SKM-1 treated with dmso at 0.1 percent for 144 hours (cell line): ENCODE data around the gene CLCNKB.
"Not testable (repeated sequence)": the region's sequence is repeated elsewhere in the genome, so short reads cannot be mapped to it uniquely, and the experiment has no call there.

Source experiments
- DNase-seq: peaks from one replicate; lab custom pipeline; 2025; ENCODE audit not compliant: unreplicated experiment; lab: John Stamatoyannopoulos, UW

The CLCNKB gene

DNA sequence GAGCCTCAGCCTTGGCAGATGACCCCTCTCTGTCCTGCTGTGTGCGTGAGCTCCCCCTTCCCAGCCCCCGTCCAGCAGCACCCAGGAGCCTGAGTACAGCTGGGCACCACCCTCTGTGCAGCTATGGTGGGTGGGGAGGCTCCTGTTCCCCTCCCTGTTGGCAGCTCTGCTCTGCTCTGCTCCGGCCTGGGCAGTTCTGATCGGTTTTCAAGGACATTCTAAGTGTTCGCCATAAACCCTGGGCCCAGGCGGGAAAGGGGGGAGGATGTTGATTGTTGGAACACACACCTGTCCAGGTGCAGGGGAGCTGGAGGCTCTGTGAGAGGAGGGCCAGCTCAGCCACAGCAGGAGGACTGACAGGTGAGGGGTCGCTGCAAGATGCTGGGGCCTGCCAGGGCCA lies at the start of gene CLCNKB:
Gene CLCNKB, plus strand, starts transcription at position 262 of the 400 bp plus-strand sequence. CDS start 711 bp downstream, outside the sequence.
- DNase-seq: no peak

DNA sequence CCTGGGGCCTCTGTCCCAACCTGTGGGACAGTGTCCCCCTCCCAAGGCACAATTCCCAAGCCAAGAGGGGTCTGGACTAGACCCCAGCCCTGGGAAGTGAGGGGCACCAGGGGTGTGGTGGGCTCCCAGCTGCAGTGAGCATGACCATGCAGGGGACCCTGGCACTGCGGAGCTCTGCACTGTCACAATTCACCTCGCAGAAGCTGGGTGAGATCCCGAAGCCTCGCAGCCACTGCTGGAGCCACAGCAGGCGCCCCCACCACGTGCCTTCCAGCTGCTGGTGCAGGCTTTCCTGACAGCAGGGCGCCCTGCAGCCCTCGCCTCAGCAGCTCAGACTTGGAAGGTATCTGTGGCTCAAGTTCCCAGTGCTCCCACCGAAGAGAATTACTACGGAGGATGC lies 49.5 kb upstream of the CLCNKB start:
- DNase-seq: no peak

DNA sequence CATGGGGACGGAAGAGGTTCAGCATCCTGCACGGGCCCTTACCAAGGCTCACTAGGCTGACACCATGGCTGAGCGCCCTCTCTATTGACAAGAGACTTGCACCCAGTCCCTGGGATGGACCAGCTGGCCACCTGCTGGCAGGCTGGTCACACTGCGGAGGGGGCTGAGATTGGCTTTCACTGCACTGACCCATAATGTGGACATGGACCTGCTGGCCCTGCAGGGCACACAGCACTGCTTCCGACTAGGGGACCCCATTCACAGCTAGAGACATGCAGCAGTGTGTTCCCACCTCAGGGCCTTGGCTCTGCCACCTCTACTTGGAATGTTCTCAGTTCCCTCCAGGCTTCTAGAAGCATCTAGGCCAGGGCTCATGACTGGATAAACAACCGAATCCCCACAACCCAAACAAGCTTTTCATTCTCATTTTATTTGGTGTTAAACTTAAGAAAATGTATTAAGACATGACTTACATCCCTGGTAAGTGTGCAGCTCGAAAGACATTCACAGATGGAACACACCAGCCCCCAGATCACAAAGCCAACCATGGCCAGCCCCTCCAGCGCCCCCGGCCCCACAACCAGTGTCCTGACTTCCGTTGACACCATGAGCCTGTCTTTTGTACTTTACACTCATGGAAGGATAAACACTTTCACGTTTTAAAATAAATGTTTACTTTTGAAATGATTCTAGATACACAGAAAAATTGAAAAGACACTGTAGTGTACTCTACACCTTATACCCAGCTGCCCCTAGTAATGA lies 48.8 kb upstream of the CLCNKB start:
- DNase-seq: peak; percentile 6

DNA sequence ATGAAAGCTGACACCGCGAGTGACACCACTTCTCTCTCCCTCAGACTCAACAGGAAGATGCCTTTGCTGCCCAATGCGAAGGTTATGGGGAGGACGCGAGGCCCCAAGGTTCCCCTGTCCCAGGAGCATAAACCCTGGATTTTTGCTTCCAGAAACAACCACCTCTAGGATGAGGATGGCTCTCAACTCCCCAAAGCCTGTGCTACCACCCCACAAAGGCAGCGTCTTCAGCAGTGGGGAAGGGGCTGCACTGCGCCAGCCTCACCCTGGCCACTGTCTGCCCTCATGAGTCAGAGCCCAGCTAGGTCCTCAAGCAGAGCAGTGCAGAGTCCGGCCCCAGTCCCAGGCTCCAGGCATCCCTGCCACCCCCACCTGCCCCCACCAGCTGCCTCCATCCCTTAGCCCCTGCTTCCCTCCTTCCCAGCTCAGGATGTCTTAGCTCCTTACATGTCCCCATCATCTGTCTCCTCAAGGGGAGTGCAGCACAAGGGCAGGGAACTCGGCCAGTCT lies 46.5 kb upstream of the CLCNKB start:
- no peak for DNase-seq

DNA sequence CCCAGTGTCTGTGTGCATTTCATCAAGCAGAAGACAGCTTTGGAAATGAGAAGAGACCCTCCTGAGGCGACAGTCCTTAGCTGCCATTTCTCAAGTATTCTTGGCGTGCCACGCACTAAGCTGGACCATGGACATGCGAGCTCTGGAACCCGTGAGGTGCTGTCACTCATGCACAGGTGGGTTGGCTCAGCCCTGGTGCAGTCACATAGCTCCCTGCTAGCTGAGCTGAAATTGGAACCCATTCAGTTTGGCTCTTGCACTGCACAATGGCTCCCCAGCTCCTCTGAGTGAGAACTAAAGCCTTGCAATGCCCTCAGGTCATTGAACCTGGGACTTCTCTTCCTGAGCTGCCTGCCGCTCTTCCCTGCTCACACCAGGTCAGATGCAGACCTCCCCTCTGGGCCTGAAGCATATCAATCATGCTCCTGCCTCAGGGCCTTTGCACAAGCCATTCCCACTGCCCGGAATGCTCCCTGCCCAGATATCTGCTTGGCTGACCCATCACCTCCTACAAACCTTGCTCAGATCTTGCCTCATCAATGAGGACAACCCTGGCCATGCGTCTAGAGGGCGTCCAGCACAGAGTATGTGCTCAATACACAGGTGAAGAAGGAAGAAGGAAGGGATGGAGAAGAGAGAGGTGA lies 45.8 kb upstream of the CLCNKB start:
- DNase-seq: no peak

DNA sequence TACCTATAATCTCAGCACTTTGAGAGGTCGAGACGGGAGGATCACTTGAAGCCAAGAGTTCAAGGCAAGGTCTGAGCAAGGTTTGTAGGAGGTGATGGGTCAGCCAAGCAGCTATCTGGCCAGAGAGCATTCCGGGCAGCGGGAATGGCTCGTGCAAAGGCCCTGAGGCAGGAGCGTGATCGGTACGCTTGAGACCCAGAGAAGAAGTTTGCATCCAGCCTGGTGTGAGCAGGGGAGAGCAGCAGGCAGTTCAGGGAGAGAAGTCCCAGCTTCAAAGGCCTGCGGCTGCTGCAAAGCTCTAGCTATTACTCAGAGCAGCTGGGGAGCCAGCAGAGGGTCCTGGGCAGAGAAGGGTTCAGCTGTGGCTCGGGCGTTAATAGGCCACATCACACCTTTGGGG lies 44.7 kb upstream of the CLCNKB start:
- DNase-seq: no peak

DNA sequence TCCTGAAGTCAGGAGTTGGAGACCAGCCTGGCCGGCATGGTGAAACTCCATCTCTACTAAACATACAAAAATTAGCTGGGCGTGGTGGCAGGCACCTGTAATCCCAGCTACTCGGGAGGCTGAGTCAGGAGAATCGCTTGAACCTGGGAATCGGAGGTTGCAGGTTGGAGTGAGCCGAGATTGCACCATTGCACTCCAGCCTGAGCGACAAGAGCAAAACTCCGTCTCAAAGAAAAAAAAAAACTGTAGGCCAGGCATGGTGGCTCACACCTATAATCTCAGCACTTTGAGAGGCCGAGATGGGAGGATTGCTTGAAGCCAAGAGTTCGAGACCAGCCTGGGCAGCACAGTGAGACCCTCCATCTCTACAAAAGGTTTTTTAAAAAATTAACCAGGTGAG lies 42.3 kb upstream of the CLCNKB start:
- not testable (repeated sequence) for DNase-seq

DNA sequence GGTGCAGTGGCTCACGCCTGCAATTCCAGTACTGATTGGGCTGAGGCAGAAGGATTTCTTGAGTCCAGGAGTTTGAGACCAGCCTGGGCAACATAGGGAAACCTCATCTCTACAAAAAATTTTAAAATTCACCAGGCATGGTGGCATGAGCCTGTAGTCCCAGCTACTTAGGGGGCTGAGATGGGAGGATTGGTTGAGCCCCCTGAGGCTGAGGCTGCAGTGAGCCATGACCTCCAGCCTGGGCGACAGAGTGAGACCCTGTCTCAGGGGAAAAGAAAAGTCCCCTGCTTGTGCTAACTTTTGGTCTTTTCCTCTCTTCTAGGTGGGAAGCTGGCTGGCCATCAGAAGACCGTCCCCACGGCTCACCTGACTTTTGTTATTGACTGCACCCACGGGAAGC lies 38.0 kb upstream of the CLCNKB start:
- DNase-seq: no peak

DNA sequence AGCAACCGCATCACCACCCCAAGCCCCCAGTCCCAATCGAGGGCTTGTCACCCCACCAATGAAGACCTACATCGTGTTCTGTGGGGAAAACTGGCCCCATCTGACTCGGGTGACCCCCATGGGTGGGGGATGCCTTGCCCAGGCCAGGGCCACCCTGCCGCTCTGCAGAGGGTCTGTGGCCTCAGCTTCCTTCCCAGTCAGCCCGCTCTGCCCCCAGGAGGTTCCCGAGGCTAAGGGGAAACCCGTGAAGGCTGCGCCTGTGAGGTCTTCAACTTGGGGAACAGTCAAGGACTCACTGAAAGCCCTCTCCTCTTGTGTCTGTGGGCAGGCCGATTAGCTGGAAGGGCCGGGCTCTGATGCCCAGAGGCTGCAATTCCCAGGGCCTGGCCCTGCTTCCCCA lies 37.6 kb upstream of the CLCNKB start:
- DNase-seq: no peak

DNA sequence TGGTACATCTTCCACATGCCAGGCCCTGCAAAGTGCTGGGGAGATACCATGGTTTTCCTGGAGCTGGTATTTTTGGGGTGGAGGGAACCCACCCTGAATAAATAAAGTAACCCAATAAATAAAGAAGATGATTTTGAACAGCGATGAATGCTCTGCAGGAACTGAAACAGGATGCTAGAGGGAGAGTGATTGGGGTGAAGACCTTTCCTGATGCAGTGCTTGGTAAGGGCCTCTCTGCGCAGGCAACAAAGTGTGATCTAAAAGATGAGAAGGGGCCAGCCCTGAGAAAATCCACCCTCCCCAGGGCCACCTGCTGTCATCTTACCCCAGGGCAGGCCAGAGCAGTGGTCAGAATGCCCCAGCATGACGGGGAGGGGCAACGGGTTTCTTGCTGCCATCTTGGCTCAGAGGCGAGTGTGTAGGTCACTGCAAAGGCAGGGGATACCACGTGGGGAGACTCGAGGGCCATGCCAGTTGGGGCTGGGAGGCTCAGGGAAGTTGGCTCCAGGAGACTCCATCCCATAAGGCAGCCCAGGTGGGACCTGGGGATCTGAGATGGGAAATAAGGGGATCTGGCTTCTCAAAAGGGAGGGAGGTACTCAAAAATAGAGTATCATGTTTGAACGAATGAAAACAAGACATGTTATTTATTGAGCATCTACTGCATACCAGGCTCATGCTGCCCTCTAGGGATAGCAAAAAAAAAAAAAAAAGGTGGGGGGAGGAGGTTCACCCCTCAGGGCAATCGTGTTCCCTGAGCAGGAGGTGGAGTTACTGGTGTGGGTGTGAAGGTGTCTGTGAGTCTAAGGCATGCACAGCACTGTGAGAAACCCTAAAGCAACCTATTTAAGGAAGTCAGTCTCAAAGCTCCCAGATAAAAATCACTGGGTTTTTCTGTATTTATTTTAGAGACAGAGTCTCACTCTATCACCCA lies 36.8 kb upstream of the CLCNKB start:
- DNase-seq: no peak

DNA sequence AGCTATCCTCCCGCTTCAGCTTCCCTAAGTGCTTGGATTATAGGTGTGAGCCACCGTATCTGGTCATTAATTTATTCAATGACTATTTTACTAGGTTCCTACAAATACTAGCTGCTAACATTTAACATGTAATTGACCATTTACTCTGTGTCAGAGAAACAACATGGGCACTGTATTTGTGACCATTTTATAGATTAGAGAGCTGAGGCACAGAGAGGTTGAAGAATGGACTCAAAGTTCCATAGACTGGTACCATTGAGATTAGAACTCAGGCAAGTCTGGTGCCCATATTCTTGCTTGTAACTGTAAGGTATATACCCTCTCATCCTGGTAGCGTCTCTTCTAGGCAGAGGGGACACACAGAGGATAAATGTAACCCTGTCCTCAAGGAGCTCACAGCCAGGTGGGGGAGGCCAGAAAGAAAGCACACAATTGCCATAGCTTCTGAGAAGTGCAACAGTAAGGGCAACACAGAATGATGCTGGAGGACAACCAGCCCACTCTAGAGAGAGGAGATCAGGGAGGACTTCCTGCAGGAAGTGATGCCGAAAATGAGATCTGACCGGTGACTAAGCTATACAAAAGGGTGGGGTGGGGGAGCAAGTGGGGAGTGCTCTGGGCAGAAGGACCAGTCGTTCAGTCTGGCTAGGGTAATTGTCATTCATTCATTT lies 35.8 kb upstream of the CLCNKB start:
- no peak for DNase-seq

DNA sequence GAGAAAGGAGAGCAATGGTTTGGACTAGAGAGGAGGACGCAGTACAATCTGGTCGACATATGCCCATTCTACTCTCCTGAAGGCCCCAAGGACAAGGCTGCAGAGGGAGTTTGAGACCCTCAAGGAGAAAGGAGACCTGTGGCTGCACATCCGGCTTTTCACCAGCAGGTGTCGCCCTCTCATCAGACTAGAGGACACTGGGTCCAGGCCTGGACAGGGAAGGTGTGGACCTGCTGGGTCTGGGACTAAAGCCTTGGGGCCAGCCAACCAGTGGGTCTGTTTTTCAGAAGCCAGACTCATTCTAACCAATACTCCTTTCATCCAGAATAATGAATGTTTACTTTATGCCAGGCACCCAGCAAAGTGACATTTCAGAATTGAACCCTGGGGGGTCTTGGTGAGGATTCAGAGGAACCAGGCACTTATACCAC lies 34.5 kb upstream of the CLCNKB start:
- peak; percentile 45 for DNase-seq

DNA sequence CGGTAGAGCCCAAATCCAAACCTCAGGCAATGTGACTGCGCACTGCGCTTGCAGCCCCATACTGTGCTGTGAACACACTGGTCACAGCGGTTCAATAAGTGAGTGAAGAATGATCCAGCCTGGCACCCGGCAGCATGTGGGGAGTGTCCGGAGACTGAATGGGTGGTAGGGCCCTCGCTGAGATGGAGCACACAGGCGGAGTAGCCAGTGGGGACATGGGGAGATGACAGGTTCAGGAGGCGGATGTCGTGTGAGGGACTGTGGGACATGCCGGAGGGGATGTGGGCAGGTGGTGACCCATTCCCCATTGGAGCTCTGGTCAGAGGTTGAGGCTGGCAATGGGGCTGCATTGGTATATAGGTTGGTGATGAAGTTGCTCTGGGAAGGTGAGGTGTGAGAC lies 33.9 kb upstream of the CLCNKB start:
- DNase-seq: no peak

DNA sequence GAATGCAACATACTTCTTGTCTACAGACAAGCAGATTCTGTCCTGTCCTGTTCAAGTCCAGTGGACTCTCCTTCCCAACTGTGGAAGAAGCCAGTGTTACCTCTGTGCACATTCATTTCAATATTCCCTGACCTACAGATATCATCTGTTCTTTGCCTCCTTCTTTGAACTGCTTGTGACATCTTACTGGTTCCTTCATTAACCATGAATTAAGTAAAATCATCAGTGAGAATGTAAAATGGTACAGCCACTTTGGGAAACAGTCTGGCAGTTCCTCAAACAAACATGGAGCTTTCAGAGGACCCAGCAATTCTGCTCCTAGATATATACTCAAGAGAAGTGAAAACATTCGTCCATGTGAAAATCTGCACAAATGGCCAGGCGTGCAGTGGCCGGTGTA lies 32.7 kb upstream of the CLCNKB start:
- DNase-seq: no peak

DNA sequence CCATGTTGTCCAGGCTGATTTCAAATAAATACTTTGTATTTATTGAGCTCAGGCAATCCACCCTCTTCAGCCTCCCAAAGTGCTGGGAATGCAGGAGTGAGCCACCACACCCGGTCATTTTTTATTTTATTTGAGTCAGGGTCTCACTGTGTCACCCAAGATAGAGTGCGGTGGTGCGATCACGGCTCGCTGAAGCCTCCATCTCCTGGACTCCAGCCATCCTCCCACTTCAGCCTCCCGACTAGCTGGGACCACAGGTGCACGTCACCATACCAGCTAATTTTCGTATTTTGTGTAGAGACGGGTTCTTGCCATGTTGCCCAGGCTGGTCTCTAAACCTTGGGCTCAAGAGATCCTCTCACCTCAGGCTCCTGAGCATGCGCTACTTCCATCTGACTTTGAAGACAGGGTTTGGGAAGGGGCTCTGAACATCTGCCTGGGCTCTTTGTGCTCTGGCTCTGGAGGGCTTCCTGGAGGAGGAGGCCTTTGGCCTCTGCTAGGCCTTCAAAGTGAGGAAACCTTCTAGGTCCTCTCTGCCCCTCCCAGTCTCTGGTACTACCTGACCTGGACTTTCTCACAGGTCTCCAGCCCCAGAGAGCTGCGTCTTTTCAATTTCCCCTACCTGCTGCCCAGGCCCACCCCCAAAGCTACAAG lies 31.5 kb upstream of the CLCNKB start:
- DNase-seq: no peak

DNA sequence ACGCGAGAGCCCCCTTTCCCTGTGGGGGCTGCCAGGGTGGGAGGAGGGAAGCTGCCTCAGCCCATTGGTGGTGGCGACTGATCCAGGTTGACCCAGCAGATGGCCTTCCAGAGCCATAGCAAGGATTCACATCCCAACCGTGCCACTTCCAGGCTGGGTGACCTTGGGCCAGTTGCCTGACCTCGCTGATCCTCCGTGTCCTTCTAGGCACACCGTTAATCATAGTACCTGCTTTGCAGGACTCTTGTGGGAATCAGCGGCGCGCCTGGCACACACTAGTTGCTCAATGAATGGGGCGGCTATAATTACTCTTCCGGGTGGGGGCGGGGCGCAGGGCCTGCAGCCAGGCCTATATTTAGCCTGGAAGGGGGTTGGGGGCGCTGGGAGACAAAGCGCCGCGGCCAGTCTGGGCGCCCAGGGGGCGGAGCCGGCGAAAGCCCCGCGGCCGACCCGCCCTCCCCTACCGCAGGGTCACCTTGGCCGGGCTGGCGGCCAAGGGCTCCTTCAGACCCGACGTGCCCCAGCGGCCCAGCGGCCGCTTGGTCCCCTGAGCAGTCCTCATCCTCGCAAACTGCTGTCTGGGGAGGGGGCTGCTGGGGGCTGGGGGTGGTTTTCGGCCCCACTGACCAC lies 30.9 kb upstream of the CLCNKB start:
- DNase-seq: peak; percentile 57

DNA sequence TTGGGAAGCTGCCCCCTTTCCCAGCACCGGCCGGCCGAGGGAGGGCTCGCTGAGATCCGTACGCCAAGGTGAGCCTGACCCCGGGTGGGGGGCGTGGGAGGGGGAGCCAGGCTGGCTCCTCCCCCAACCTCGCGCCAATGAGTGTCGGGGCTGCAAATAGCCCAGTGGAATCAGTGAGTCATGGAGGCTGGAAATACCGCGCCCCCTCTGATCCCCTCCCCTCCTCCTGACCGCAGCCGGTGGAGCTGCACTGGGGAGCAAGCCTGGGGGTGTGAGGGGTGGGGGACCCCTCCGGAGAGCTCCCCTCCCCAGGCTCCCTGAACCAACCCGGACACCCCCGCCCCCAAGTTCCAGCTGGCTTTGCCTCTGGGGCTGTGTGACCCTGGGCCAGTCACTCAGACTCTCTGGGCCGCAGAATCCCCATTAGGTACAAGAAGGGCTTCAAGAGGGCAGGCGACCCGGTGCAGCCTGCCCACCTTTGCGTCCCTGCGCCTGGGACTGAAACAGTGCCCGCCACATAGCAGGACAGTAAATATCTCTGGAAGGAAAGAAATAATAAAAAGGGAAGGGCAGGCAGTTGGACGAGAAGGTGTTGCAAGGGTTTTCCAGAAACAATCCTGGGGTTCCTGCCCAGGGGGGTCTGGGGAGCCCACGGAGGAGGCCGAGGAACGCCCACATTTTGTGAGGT lies 30.2 kb upstream of the CLCNKB start:
- peak; percentile 37 for DNase-seq

DNA sequence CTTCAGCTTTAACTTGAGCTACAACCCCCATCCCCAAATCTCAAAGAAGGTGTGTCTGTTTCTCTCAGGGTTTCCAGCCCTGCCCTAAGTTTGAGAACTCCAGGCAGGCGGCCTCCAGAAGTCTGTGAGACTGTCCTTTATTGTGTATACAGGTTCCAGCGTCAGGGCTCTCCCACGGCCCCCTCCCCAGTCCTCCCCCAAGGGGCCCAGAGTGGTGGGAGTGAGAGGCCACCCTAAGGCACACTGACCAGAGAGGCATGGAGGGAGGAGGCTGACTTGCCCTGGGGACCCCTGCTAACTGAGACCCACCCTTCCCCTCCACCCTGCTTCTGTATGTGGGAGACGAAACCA lies 29.7 kb upstream of the CLCNKB start:
- DNase-seq: no peak
